H1 (cell line): ENCODE measurements around the gene MARCHF10. TPM values are rescaled to one million over a fixed set of nuclear protein-coding genes. Genes with fewer than 3 reads are reported as not detected.

Experiments used
- ATF2 ChIP-seq: IDR thresholded peaks from 2 replicates; pipeline ENCODE4 v1.6.1; 2012; ENCODE audit warnings: low read length, inconsistent platforms
- SIX5 ChIP-seq: IDR thresholded peaks from 2 replicates; pipeline ENCODE4 v1.6.1; 2011; ENCODE audit warnings: mild to moderate bottlenecking, low read depth, low read length
- polyA plus RNA-seq, 7 experiments: library from polyadenylated mRNA; depleted of rRNA in 3 of 7; stranded (reverse) in 5 of 7; unstranded in 2 of 7; fragments of >200 nt in 5 of 7; fragments of 200-250 nt in 2 of 7; gene quantifications; 1 replicate in 5 of 7; 2 replicates in 1 of 7; 4 replicates in 1 of 7; pipeline versions ENCODE4 v1.2.1 to v1.2.3, GENCODE V29; 2011 to 2013; ENCODE audit warnings: missing spikeins in 2 of 7, mixed read lengths in 2 of 7
- total RNA-seq: library from RNA; stranded (reverse); fragmentation: NEBNext Ultra II Directional; extraction: Animal tissue kit (Norgen Biotek cat#: 25700); gene quantifications from 2 replicates; pipeline ENCODE4 v1.2.1, GENCODE V29; 2021

MARCHF10 gene
- total and polyA plus RNA-seq, 2 of the 8 experiments (the other 6 are each of a cell fraction or from before 2014, with no cell fraction given) = 0.48 to 0.73 TPM

- no peak for TF ChIP-seq ATF2
- TF ChIP-seq SIX5 = no peak
Measured at GRCh38 chr17:62809656-62810055, 1.5 kb upstream of the MARCHF10 start (continued).
